ENCODE results near the gene SMCO3.

SMCO3 gene

DNA sequence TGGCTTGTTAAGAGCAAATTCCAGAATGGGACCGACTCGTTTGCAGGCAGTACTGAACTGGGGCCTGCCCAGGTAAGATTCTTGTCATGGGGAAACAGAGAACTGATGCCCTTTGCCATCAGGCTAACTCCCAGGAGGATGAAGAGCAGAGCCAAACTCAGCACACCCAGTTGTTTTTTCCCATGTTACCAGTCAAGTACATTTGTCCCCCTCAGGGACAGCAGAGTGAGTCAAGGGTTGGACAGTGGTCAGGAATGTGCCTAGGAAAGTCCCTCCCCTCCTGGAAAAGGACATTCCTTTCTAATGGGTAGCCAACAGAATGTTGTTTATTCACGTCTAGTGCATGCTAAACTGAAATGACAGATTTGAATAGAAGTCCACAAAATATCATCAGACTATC lies 27.8 kb upstream of the SMCO3 start:
- no peak for DNase-seq (ENCODE audit: extremely low read depth, low read depth)
- no peak for TF ChIP-seq CTCF (IDR thresholded peaks at IDR 0.05; ENCODE audit: low read depth, low read length)

DNA sequence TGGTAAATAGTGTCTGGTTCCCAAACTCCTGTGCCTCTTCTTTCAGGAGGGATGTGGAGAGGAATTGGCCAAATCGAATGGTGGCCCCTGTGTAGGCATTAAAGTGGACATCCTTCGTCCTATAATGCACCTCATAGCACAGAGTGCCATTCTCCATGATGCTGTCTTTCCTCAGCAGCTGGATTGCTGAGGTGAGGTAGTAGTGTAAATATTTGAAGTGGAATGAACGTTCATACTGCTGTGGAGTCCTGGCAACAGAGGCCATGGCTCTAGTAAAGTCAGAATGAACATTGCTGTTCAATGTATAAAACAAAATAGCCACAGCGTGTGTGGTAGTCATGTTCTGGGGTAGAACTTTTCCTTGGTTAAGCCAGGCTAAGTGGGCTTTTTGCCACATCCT lies 26.6 kb upstream of the SMCO3 start:
- no peak for TF ChIP-seq CTCF (IDR thresholded peaks at IDR 0.05; ENCODE audit: low read depth, low read length)
- DNase-seq (ENCODE audit: extremely low read depth, low read depth), result no peak

DNA sequence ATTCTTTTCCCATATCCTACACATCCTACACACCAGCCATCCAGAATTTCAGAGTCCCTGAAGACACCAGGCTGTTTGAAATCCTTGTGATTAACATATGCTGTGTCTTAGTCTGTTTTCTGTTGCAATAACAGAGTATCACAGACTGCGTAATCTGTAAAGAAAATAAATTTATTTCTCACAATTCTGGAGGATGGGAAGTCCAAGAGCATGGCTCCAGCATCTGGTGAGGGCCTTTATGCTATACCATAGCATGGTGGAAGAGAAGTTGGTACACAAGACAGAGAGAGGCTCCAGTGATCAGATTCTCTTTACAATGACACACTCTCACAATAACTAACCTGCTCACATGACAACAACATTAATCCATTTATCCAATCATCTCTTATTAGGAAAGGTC lies 25.3 kb upstream of the SMCO3 start:
- TF ChIP-seq CTCF (IDR thresholded peaks at IDR 0.05; ENCODE audit: low read depth, low read length), result no peak
- DNase-seq (ENCODE audit: extremely low read depth, low read depth), result no peak

- TF ChIP-seq CTCF (IDR thresholded peaks at IDR 0.05; ENCODE audit: low read depth, low read length), result no peak
These were observed 22.6 kb upstream of the SMCO3 start for GRCh38 chr12:14836336-14837210.

GRCh38 chr12:14834509-14834908 lies 20.5 kb upstream of the SMCO3 start:
- TF ChIP-seq CTCF (IDR thresholded peaks at IDR 0.05; ENCODE audit: low read depth, low read length), result no peak
- no peak for DNase-seq (ENCODE audit: extremely low read depth, low read depth)

More at GRCh38 chr12:14836336-14837210, 22.6 kb upstream of the SMCO3 start:
- no peak for DNase-seq (ENCODE audit: extremely low read depth, low read depth)

DNA sequence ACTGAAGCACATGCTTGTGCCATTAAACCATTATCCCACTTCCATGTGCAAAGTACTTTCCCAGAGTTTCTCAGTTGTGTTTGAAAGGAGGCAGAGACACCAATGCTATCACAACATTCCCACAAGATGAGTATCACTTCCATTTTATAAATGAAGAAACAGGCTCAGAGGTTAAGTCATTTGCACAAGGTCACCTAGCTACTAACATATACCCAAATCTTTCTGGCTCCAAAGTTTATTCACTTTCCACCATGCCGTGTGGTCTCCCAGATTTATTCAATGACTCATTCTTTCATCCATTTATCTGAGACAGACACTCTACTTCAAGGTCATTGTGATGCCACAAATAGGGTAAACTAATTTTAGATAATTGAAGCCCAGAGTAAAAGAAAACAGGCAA lies 20.0 kb upstream of the SMCO3 start:
- no peak for TF ChIP-seq CTCF (IDR thresholded peaks at IDR 0.05; ENCODE audit: low read depth, low read length)
- DNase-seq (ENCODE audit: extremely low read depth, low read depth), result no peak

DNA sequence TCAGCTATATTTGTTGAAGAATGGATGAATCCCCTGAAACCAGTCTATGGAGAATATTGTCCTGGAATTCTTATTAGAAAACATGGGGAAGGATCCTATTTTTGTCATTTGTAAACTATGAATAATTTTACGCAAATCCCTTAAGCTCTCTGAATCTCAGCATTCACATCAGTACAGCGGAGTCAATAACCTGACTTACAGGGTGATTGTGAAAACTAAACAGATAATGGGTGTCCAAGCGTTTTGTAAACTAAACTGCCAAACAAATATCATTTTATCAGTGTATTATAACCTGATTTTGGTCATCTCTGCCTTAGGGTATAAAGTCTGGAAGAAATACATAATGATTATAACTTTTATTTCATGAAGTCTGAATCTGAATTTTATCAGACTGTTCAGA lies 19.4 kb upstream of the SMCO3 start:
- no peak for TF ChIP-seq CTCF (IDR thresholded peaks at IDR 0.05; ENCODE audit: low read depth, low read length)
- no peak for DNase-seq (ENCODE audit: extremely low read depth, low read depth)

Measured in AG09319 (cell line).